KOPT-K1 (cell line): ENCODE measurements around the gene LEO1.

Experiments
- H3K27ac ChIP-seq: fragments of 200-600 bp; sonication (generic); 2 replicates; pipeline ENCODE4 v1.5.1; 2016; ENCODE audit warnings: antibody characterized with exemption, mild to moderate bottlenecking, low read depth, low read length; ENCODE audit not compliant: poor library complexity, severe bottlenecking
- H3K36me3 ChIP-seq: fragments of 200-600 bp; sonication (generic); 2 replicates; pipeline ENCODE4 v1.5.1; 2017; ENCODE audit warnings: antibody characterized with exemption, mild to moderate bottlenecking, low read length, moderate library complexity; ENCODE audit not compliant: insufficient read depth
- H3K9me3 ChIP-seq: fragments of 200-600 bp; sonication (generic); 2 replicates; pipeline ENCODE4 v1.5.1; 2017; ENCODE audit warnings: antibody characterized with exemption, low read length, mild to moderate bottlenecking; ENCODE audit not compliant: insufficient read depth, poor library complexity, severe bottlenecking

The LEO1 gene

GRCh38 chr15:51924156-51925068 is 47.2 kb downstream of the LEO1 start:
- peaks cover 69% of the 10 kb centered on the region for H3K36me3 ChIP-seq
- no peak overlapping the region for H3K27ac ChIP-seq
- H3K9me3 ChIP-seq = no peaks in the 10 kb centered on the region

GRCh38 chr15:51917493-51917892 is 54.1 kb downstream of the LEO1 start:
- Histone ChIP-seq H3K27ac (no peak overlapping the region), H3K36me3 (peaks cover 63% of the 10 kb centered on the region), H3K9me3 (no peaks in the 10 kb centered on the region)

- Histone ChIP-seq H3K27ac (no peak overlapping the region), H3K9me3 (no peaks in the 10 kb centered on the region), H3K36me3 (peaks cover 53% of the 10 kb centered on the region)
Observed at GRCh38 chr15:51912528-51912927, 59.0 kb downstream of the LEO1 start.

GRCh38 chr15:51909584-51909983 is 62.0 kb downstream of the LEO1 start:
- Histone ChIP-seq H3K36me3 (peaks cover 61% of the 10 kb centered on the region), H3K9me3 (no peaks in the 10 kb centered on the region), H3K27ac (no peak overlapping the region)

GRCh38 chr15:51908316-51908715 is 63.3 kb downstream of the LEO1 start:
- peaks cover 74% of the 10 kb centered on the region for H3K36me3 ChIP-seq
- H3K27ac ChIP-seq = no peak overlapping the region
- H3K9me3 ChIP-seq = no peaks in the 10 kb centered on the region

GRCh38 chr15:51907136-51907862 is 64.3 kb downstream of the LEO1 start:
- peaks cover 71% of the 10 kb centered on the region for H3K36me3 ChIP-seq
- H3K9me3 ChIP-seq = no peaks in the 10 kb centered on the region
- no peak overlapping the region for H3K27ac ChIP-seq

- Histone ChIP-seq H3K9me3 (no peaks in the 10 kb centered on the region), H3K27ac (no peak overlapping the region), H3K36me3 (peaks cover 81% of the 10 kb centered on the region)
Observed at GRCh38 chr15:51904931-51905330, 66.6 kb downstream of the LEO1 start.

- Histone ChIP-seq H3K27ac (no peak overlapping the region), H3K36me3 (peaks cover 82% of the 10 kb centered on the region), H3K9me3 (no peaks in the 10 kb centered on the region)
Observed at GRCh38 chr15:51904421-51904820, 67.2 kb downstream of the LEO1 start.

- no peaks in the 10 kb centered on the region for H3K9me3 ChIP-seq
- H3K36me3 ChIP-seq = peaks cover 40% of the 10 kb centered on the region
- H3K27ac ChIP-seq = no peak overlapping the region
Observed at GRCh38 chr15:51889486-51889885, 82.1 kb downstream of the LEO1 start.

- peaks cover 37% of the 10 kb centered on the region for H3K36me3 ChIP-seq
- H3K9me3 ChIP-seq = no peaks in the 10 kb centered on the region
- no peak overlapping the region for H3K27ac ChIP-seq
Observed at GRCh38 chr15:51888593-51889195, 82.9 kb downstream of the LEO1 start.
